ENCODE results near the gene BCORL1. TPM values are rescaled to one million over a fixed set of nuclear protein-coding genes. Genes with fewer than 3 reads are reported as not detected.

BCORL1 gene
- total RNA-seq, 4 donors from 2014 or later = 7.4 to 16.5 (median 11.5) TPM

DNA sequence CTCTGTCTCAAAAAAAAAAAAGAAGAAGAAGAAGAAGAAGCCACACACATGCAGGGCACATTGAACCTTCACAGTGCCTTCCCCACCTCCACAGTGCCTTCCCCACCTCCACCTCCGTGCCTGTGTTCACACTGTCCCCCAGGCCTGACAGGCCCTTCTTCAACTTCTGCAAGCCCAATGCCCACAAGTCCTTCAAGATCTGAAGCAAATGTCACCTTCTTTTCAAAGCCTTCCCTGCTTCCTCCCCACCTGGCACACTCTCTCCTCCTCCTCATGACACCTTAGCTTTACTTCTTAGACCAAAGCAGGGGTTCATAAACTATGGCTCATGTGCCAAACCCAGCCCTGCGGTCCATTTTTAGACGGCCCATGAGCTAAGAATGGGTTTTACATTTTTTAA lies 107.9 kb downstream of the BCORL1 start:
- no peak for TF ChIP-seq POLR2A (IDR thresholded peaks at IDR 0.05)
- no peak for TF ChIP-seq CTCF (IDR thresholded peaks at IDR 0.05)
- H3K4me1 ChIP-seq = peaks cover 0 to 11% (median 7%) of the 10 kb centered on the region in 4 donors
- H3K9me3 ChIP-seq = no peaks in the 10 kb centered on the region
- H3K36me3 ChIP-seq = no peaks in the 10 kb centered on the region
- no peak overlapping the region for H3K4me3 ChIP-seq
- H3K27ac ChIP-seq = peak overlapping the region in 1 of 4 donors; percentile 75
- DNase-seq = no peak
- H3K27me3 ChIP-seq = no peaks in the 10 kb centered on the region

GRCh38 chrX:130091980-130092522 lies 109.6 kb downstream of the BCORL1 start:
- Histone ChIP-seq H3K4me3 (peak overlapping the region in 3 of 4 donors; percentile 17 to 32 (median 24)), H3K4me1 (peaks cover 0 to 4% (median 2%) of the 10 kb centered on the region in 4 donors), H3K27ac (peak overlapping the region; percentile 71 to 86 (median 76)), H3K36me3 (no peaks in the 10 kb centered on the region), H3K9me3 (no peaks in the 10 kb centered on the region), H3K27me3 (no peaks in the 10 kb centered on the region)
- peak; percentile 69 to 95 (median 90) for DNase-seq
- TF ChIP-seq POLR2A (IDR thresholded peaks at IDR 0.05) = no peak
- TF ChIP-seq CTCF (IDR thresholded peaks at IDR 0.05) = peak in 2 of 6 experiments; percentile 25 to 41

- H3K27ac ChIP-seq = peak overlapping the region in 2 of 4 donors; percentile 59 to 78
These were observed 110.8 kb downstream of the BCORL1 start for GRCh38 chrX:130093271-130093670.

GRCh38 chrX:130094696-130095095 lies 112.3 kb downstream of the BCORL1 start:
- H3K27me3 ChIP-seq = no peaks in the 10 kb centered on the region
- H3K4me1 ChIP-seq = peaks cover 0 to 23% (median 5%) of the 10 kb centered on the region in 4 donors
- DNase-seq = no peak
- no peaks in the 10 kb centered on the region for H3K36me3 ChIP-seq
- TF ChIP-seq CTCF (IDR thresholded peaks at IDR 0.05) (no peak), POLR2A (IDR thresholded peaks at IDR 0.05) (no peak)
- no peak overlapping the region for H3K27ac ChIP-seq
- no peak overlapping the region for H3K4me3 ChIP-seq
- no peaks in the 10 kb centered on the region for H3K9me3 ChIP-seq

More at GRCh38 chrX:130093271-130093670, 110.8 kb downstream of the BCORL1 start:
- TF ChIP-seq CTCF (IDR thresholded peaks at IDR 0.05) (no peak), POLR2A (IDR thresholded peaks at IDR 0.05) (no peak)
- H3K36me3 ChIP-seq = no peaks in the 10 kb centered on the region
- no peak overlapping the region for H3K4me3 ChIP-seq
- H3K9me3 ChIP-seq = no peaks in the 10 kb centered on the region
- no peaks in the 10 kb centered on the region for H3K27me3 ChIP-seq
- no peak for DNase-seq
- H3K4me1 ChIP-seq = peaks cover 0 to 8% (median 4%) of the 10 kb centered on the region in 4 donors

DNA sequence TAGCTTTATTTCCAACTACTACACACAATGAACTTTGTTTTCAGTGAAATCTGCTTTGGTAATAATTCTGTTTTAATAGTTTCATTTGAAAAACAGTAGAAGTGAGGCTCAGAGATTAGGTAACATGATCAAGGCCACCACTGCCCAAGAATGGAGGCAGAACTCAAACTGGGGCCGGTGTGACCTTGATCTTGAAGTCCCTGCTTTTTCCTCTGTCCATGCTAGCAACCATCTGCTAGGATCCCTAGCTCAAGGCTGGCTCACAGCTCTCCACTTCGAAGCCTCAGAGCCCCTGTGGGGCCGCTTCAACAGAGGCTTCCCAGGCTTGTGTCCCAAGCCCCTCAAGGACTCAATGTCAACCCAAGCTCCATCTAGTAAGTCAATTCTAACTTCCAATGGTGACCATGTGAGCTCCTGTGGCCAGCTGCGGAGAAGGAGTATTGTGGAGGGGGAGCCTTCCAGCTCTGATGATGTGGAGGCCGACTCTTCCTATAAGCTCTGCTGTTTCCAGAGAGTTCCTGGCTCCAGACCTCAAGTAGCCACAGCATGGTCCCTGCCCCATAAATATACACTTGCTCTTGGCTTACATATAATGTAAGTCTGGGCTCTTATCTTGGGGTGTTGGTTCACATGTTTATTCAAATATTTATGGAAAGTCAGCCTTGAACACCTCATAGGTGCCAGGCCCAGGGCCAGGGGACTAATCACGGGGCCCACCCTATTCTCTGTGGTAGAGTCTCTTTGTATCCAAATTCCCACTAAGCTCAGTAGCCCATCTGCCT lies 113.0 kb downstream of the BCORL1 start:
- H3K4me3 ChIP-seq = no peak overlapping the region
- H3K9me3 ChIP-seq = no peaks in the 10 kb centered on the region
- TF ChIP-seq POLR2A (IDR thresholded peaks at IDR 0.05) = no peak
- TF ChIP-seq CTCF (IDR thresholded peaks at IDR 0.05) = no peak
- H3K36me3 ChIP-seq = no peaks in the 10 kb centered on the region
- H3K27me3 ChIP-seq = no peaks in the 10 kb centered on the region
- peak overlapping the region in 1 of 4 donors; percentile 1 for H3K27ac ChIP-seq
- H3K4me1 ChIP-seq = peaks cover 0 to 30% (median 7%) of the 10 kb centered on the region in 4 donors
- DNase-seq = no peak

Data from Peyer's patch (tissue), 4 donors.